HepG2 (cell line): ENCODE data around the gene TTC31. TPM values are rescaled to one million over a fixed set of nuclear protein-coding genes. Genes with fewer than 3 reads are reported as not detected.

Experiments used
- ATRX ChIP-seq: sonication (generic); formaldehyde crosslinking; IDR thresholded peaks from 2 replicates; pipeline ENCODE4 v1.4.0; 2020; ENCODE audit warnings: missing genetic modification reagents, borderline replicate concordance
- ELF3 ChIP-seq: IDR thresholded peaks from 2 replicates; pipeline ENCODE4 v1.6.1; 2016; ENCODE audit warnings: missing genetic modification reagents, missing compliant biosample characterization
- ELF4 ChIP-seq: sonication (generic); formaldehyde crosslinking; IDR thresholded peaks from 2 replicates; pipeline ENCODE4 v1.5.0; 2020; ENCODE audit warnings: missing genetic modification reagents, mild to moderate bottlenecking, moderate library complexity, borderline replicate concordance
- GATAD1 ChIP-seq: IDR thresholded peaks from 2 replicates; pipeline ENCODE4 v1.6.1; 2016; ENCODE audit warnings: missing genetic modification reagents, missing compliant biosample characterization
- HHEX ChIP-seq: IDR thresholded peaks from 2 replicates; pipeline ENCODE4 v1.6.1; 2016; ENCODE audit warnings: control low read depth
- HOXA5 ChIP-seq: sonication (generic); formaldehyde crosslinking; IDR thresholded peaks from 2 replicates; pipeline ENCODE4 v1.4.0; 2020; ENCODE audit warnings: missing genetic modification reagents
- ISX ChIP-seq: sonication (generic); formaldehyde crosslinking; conservative IDR thresholded peaks from 2 replicates; pipeline ENCODE4 v1.5.0; 2020; ENCODE audit warnings: missing genetic modification reagents
- MATR3 ChIP-seq: sonication (generic); formaldehyde crosslinking; IDR thresholded peaks from 2 replicates; pipeline ENCODE4 v1.4.0; 2020; ENCODE audit warnings: missing genetic modification reagents
- RFX5 ChIP-seq: IDR thresholded peaks from 2 replicates; pipeline ENCODE4 v1.6.1; 2011; ENCODE audit warnings: low read depth, low read length, improper control_type of control experiment
- ZNF772 ChIP-seq: sonication (generic); formaldehyde crosslinking; IDR thresholded peaks from 2 replicates; pipeline ENCODE4 v1.5.0; 2020; ENCODE audit warnings: mild to moderate bottlenecking, missing genetic modification reagents
- polyA plus RNA-seq, 8 experiments: library from polyadenylated mRNA; depleted of rRNA in 3 of 8; stranded (reverse) in 7 of 8; unstranded in 1 of 8; fragments of >200 nt; fragmentation: Illumina TruSeq in 4 of 8; extraction: Trizol in 4 of 8; gene quantifications; 2 replicates each; pipeline versions ENCODE4 v1.2.1 to v1.2.3, GENCODE V29; 2011 to 2016; ENCODE audit warnings: low read depth in 4 of 8, missing spikeins in 1 of 8, mixed read lengths in 1 of 8; ENCODE audit not compliant: insufficient read depth in 1 of 8
- total RNA-seq, 5 experiments: library from RNA; depleted of rRNA; stranded (reverse); fragments of >200 nt; fragmentation: Illumina TruSeq; extraction: Trizol; gene quantifications; 2 replicates each; pipeline ENCODE4 v1.2.3, GENCODE V29; 2016; ENCODE audit warnings: low read depth in 1 of 5
- TF ChIP-seq, protein P1 (sequence below): sonication (generic); formaldehyde crosslinking; IDR thresholded peaks from 2 replicates; pipeline ENCODE4 v1.9.0; 2021; ENCODE audit warnings: mild to moderate bottlenecking, missing genetic modification reagents
- TF ChIP-seq, protein P2 (sequence below): sonication (generic); formaldehyde crosslinking; conservative IDR thresholded peaks from 2 replicates; pipeline ENCODE4 v1.8.0; 2022; ENCODE audit warnings: mild to moderate bottlenecking, moderate library complexity, missing genetic modification reagents
- TF ChIP-seq, protein P3 (sequence below): sonication (generic); formaldehyde crosslinking; IDR thresholded peaks from 2 replicates; pipeline ENCODE4 v1.4.0; 2020; ENCODE audit warnings: missing genetic modification reagents
- TF ChIP-seq, protein P4 (sequence below): sonication (generic); formaldehyde crosslinking; IDR thresholded peaks from 2 replicates; pipeline ENCODE4 v1.4.0; 2020; ENCODE audit warnings: missing genetic modification reagents
- TF ChIP-seq, protein P5 (sequence below): IDR thresholded peaks from 2 replicates; pipeline ENCODE4 v1.6.1; 2012; ENCODE audit warnings: low read depth, low read length, improper control_type of control experiment

The TTC31 gene
- total and polyA plus RNA-seq, 2 of the 13 experiments (the other 11 are each of a cell fraction or from before 2014, with no cell fraction given) = 28.3 to 39.5 TPM

DNA sequence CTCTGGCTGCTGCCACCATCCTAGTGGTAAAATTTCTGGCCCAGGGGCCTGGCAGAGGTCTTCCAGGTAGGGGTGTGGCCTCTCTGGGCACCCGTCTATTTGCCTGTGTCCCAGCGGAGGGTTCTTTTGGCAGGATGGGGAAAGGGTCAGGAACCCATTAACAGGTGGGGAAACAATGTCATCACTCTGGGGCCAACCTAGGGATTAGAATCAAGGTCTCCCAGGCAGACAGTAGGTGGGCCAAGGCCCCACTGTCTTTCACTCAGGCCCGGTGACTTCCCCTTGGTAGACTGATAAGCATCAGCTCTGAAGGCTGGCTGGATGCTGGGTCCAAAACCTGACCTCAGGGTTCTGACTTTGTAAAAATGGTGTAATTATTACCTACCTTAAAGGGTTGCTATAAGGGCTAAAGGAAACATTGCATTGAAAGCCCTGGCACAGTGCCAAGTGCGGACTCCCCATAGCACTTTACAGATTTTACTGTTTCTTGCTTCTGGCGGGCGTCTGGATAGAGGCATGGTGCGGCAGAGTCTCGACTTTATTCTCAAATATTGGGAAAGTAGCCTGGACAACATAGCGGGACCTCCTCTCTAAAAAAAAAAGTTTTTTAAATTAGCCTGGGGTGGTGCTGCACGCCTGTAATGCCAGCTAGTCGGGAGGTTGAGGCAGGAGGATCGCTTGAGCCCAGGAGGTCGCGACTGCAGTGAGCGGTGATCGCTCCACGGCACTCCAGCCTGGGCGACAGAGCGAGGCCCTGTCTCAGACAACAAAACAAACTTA, 14.3 kb downstream of the TTC31 start (continued):
- TF ChIP-seq, protein P1, sequence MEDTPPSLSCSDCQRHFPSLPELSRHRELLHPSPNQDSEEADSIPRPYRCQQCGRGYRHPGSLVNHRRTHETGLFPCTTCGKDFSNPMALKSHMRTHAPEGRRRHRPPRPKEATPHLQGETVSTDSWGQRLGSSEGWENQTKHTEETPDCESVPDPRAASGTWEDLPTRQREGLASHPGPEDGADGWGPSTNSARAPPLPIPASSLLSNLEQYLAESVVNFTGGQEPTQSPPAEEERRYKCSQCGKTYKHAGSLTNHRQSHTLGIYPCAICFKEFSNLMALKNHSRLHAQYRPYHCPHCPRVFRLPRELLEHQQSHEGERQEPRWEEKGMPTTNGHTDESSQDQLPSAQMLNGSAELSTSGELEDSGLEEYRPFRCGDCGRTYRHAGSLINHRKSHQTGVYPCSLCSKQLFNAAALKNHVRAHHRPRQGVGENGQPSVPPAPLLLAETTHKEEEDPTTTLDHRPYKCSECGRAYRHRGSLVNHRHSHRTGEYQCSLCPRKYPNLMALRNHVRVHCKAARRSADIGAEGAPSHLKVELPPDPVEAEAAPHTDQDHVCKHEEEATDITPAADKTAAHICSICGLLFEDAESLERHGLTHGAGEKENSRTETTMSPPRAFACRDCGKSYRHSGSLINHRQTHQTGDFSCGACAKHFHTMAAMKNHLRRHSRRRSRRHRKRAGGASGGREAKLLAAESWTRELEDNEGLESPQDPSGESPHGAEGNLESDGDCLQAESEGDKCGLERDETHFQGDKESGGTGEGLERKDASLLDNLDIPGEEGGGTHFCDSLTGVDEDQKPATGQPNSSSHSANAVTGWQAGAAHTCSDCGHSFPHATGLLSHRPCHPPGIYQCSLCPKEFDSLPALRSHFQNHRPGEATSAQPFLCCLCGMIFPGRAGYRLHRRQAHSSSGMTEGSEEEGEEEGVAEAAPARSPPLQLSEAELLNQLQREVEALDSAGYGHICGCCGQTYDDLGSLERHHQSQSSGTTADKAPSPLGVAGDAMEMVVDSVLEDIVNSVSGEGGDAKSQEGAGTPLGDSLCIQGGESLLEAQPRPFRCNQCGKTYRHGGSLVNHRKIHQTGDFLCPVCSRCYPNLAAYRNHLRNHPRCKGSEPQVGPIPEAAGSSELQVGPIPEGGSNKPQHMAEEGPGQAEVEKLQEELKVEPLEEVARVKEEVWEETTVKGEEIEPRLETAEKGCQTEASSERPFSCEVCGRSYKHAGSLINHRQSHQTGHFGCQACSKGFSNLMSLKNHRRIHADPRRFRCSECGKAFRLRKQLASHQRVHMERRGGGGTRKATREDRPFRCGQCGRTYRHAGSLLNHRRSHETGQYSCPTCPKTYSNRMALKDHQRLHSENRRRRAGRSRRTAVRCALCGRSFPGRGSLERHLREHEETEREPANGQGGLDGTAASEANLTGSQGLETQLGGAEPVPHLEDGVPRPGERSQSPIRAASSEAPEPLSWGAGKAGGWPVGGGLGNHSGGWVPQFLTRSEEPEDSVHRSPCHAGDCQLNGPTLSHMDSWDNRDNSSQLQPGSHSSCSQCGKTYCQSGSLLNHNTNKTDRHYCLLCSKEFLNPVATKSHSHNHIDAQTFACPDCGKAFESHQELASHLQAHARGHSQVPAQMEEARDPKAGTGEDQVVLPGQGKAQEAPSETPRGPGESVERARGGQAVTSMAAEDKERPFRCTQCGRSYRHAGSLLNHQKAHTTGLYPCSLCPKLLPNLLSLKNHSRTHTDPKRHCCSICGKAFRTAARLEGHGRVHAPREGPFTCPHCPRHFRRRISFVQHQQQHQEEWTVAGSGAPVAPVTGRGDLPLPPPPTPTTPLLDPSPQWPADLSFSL (CRISPR knock-in tag) = no peak
- peak; percentile 21; the same call in 1 of the 2 replicates for TF ChIP-seq GATAD1 (CRISPR knock-in tag)
- TF ChIP-seq, protein P2, sequence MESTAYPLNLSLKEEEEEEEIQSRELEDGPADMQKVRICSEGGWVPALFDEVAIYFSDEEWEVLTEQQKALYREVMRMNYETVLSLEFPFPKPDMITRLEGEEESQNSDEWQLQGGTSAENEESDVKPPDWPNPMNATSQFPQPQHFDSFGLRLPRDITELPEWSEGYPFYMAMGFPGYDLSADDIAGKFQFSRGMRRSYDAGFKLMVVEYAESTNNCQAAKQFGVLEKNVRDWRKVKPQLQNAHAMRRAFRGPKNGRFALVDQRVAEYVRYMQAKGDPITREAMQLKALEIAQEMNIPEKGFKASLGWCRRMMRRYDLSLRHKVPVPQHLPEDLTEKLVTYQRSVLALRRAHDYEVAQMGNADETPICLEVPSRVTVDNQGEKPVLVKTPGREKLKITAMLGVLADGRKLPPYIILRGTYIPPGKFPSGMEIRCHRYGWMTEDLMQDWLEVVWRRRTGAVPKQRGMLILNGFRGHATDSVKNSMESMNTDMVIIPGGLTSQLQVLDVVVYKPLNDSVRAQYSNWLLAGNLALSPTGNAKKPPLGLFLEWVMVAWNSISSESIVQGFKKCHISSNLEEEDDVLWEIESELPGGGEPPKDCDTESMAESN (CRISPR knock-in tag) = no peak
- no peak for TF ChIP-seq HHEX (CRISPR knock-in tag)
- TF ChIP-seq ZNF772 (CRISPR knock-in tag) = no peak
- TF ChIP-seq HOXA5 (CRISPR knock-in tag) = peak; percentile 30; the same call in 1 of the 2 replicates
- no peak; the same call in 1 of the 2 replicates for TF ChIP-seq ELF3 (CRISPR knock-in tag)
- TF ChIP-seq, protein P3, sequence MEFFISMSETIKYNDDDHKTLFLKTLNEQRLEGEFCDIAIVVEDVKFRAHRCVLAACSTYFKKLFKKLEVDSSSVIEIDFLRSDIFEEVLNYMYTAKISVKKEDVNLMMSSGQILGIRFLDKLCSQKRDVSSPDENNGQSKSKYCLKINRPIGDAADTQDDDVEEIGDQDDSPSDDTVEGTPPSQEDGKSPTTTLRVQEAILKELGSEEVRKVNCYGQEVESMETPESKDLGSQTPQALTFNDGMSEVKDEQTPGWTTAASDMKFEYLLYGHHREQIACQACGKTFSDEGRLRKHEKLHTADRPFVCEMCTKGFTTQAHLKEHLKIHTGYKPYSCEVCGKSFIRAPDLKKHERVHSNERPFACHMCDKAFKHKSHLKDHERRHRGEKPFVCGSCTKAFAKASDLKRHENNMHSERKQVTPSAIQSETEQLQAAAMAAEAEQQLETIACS (CRISPR knock-in tag) = no peak
- TF ChIP-seq, protein P4, sequence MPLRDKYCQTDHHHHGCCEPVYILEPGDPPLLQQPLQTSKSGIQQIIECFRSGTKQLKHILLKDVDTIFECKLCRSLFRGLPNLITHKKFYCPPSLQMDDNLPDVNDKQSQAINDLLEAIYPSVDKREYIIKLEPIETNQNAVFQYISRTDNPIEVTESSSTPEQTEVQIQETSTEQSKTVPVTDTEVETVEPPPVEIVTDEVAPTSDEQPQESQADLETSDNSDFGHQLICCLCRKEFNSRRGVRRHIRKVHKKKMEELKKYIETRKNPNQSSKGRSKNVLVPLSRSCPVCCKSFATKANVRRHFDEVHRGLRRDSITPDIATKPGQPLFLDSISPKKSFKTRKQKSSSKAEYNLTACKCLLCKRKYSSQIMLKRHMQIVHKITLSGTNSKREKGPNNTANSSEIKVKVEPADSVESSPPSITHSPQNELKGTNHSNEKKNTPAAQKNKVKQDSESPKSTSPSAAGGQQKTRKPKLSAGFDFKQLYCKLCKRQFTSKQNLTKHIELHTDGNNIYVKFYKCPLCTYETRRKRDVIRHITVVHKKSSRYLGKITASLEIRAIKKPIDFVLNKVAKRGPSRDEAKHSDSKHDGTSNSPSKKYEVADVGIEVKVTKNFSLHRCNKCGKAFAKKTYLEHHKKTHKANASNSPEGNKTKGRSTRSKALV = no peak
- TF ChIP-seq MATR3 (CRISPR knock-in tag) = no peak
- TF ChIP-seq ELF4 (CRISPR knock-in tag) = no peak
- TF ChIP-seq ATRX (CRISPR knock-in tag) = no peak
- no peak for TF ChIP-seq RFX5
- TF ChIP-seq, protein P5, sequence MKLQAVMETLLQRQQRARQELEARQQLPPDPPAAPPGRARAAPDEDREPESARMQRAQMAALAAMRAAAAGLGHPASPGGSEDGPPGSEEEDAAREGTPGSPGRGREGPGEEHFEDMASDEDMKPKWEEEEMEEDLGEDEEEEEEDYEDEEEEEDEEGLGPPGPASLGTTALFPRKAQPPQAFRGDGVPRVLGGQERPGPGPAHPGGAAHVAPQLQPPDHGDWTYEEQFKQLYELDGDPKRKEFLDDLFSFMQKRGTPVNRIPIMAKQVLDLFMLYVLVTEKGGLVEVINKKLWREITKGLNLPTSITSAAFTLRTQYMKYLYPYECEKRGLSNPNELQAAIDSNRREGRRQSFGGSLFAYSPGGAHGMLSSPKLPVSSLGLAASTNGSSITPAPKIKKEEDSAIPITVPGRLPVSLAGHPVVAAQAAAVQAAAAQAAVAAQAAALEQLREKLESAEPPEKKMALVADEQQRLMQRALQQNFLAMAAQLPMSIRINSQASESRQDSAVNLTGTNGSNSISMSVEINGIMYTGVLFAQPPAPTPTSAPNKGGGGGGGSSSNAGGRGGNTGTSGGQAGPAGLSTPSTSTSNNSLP = no peak
- TF ChIP-seq ISX (CRISPR knock-in tag) = no peak
